Activated gamma-delta T cell (primary cell): ENCODE results near the gene ST3GAL3.
"Not testable (repeated sequence)": the region's sequence is repeated elsewhere in the genome, so short reads cannot be mapped to it uniquely, and the experiment has no call there.

ENCODE experiments used
- DNase-seq: peaks from one replicate; lab custom pipeline; 2025; lab: John Stamatoyannopoulos, UW

The ST3GAL3 gene

DNA sequence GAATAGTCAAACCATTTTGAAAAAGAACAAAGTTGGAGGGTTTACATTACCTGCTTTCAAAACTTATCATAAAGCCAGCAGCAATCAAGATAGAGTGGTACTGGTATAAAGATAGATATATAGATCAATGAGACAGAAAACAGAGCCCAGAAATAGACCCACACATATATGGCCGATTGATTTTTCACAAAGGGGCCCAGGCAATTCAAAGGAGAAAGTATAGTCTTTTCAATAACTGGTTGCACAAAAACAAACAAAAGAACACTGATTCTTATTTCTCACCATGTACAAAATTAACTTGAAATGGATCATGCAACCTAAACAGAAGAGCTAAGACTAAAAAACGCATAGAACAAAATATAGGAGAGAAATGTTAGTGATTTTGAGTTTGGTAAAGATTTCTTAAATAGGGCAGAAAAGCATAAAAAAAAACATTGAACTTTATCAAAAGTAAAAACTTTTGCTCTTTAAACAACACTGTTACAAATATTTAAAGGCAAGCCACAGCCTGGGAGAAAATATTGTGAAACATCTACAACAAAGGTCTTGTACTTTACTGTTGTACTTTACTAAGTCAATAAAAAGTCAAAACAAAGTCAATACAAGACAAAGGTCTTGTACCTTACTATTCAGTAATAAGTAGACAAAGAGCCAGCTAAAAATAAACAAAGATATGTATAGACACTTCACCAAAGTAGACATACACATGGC, 50.2 kb downstream of the ST3GAL3 start:
- no peak for DNase-seq

DNA sequence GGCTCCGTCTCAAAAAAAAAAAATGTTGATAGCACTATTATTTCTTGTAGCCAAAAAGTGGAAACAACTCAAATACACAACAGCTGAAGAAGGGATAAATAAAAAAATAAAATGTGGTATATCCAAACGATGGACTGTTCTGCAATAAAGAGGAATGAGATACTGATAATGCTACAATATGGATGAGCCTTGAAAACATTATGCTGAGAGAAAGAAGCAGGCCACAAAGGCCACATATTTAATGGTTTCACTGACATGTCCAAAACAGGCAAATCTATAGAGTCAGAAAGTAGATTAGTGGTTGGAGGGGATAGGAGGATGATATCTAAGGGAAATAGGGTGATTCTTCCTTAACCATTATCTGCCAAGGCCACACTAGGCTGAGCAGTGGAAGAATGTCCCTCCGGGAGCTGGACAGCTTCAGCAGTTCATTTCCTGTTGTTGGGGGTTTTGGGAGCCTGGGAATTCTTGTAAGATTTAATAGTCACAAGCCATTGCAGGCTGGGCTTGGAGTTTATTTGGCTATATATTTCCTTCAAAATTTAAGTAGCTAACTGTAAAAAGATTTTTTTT, 53.5 kb downstream of the ST3GAL3 start:
- no peak for DNase-seq

DNA sequence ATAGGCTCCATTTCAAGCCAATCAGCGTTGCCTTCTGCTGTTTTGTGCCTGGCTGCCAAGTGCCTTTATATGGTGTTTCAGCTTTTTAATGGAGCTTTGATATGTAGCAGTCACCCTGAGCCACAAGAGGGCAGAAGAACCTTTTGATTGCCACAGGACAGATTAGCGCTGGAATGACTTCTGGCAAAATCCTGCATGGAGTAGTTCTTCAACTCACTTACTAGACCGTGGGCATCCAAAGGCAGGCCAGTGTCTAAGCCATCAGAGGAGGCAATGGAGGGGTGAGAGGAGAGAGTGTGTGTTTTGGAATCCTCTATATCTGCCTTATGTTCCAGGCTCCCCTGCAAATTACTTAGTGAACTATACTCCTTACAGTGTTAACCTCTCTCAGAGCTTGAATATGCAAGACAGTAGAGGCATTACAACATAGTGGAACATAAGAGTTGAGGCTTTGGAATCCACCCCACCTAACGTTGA, 56.2 kb downstream of the ST3GAL3 start:
- DNase-seq: no peak

DNA sequence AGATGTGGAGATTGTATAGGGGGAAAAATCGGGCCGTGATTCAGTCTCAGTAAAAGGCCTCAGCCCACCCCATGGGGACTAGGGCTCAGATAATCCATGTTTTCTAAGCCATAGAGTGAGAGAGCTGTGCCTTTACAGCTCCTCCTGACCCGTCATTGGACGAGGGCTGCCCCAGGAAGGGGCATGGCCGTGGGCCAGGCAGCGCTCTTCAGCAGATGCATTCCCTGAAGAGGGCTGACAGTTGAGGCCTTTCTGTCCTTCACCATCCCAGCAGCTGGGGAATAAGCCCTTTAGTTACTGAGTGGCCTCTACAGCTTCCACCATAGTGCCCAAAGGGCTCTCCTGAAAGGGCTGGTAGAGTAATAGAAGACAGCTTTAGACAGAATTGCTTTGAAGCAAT, 57.2 kb downstream of the ST3GAL3 start:
- no peak for DNase-seq

DNA sequence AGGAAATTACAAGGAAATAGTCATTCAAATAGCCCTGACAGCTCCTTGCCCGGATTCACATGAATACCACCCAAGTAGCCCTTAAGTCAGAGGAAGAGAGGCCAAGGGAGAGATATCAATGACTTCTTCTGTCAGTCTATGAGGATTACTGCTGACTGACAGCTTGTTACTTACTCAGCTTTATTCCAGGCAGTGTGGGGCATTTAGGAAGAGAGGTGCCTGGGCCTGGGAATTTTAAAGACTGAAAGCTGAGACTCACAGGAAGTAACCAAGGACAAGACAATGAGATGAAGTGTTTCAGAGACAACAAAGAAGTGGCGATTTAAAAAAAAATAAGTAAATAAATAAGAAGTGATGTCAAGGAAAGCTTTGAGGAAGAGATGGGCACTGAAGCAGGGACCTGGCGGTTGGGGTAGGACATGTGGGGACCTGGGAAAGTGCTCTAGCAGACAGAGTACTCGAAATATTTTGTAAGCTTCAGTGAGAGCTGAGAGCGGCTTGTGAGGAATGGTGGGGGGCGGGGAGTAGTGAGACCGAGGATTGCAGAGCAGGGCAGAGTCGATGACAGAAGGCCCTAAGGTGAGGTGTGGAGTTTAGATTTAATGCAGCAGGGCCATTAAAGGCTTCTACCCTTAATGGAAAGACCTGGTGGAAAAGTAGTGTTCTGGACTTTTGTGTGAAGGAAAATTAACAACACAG, 58.9 kb downstream of the ST3GAL3 start:
- DNase-seq: no peak

DNA sequence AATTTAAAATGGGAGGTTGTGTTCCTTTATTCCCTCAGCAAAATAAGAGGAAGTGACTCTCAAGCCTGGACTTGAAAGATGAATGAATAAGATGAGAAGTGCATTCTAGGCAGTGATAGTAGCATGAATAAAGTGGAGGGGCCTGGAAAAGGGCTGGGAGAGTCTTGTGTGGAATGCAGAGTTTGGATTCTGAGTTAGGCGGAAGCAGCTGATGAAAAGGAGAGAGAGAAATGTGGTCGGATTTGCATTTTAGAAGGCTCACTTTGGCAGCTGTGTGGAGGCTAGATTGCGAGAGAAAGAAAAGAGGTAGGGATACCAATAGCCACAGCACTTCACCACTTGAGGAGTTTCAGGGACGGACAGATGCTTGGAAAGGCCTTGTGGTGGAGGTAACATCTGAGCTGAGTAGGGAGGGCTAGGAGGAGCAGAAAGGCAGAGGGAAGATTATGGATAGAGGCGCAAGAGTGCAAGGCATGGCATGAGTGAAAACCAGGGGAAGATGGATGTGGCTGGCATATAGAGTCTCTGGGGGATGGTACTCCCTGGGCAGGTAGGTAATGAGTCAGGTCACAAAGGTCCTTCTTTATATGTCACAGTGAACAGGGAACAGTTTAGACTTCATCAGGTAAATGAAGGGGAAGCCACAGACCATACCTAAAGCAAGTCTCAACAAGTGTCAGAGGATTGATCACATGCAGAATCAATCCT, 59.6 kb downstream of the ST3GAL3 start:
- DNase-seq: no peak

DNA sequence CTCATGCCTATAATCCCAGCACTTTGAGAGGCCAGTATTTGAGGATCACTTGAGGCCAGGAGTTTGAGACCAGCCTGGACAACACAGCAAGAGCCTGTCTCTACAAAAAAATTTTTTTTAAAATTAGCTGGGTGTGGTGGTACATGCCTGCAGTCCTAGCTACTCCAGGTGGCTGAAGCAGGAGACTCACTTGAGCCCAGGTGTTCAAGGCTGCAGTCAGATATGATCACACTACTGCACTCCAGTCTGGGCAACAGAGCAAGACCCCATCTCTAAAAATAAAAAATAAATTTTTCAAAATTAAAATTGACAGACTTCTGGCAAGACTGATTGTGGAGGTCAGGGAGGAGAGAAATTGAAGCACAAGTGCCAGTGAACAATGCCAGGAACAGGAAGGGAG, 60.8 kb downstream of the ST3GAL3 start:
- DNase-seq: no peak

DNA sequence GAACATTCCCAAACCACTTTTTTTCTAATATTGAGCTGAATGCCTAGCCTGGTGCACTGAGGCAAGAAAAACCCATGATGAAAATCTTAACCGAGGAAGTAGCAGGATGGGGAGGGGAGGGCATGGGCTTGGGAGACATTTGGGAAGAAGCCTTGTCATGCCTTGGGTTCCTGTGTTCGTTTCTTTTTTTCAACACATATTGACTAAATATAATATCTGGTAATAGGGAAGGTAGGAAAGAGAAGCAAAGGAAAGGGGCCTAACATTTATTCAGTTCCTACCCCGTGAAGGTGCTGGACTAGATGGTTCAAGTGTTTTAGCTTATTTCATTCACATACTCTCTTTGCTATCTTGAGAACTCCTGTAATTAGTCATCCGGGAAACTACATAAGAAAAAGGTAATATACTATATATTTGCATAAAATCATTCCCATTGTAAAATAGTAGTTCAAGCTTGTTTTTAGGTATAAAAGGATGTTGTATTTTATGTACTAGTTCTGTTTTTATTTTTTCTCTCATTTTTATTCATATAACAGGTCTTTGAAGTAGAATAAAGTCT, 62.1 kb downstream of the ST3GAL3 start:
- DNase-seq: no peak

DNA sequence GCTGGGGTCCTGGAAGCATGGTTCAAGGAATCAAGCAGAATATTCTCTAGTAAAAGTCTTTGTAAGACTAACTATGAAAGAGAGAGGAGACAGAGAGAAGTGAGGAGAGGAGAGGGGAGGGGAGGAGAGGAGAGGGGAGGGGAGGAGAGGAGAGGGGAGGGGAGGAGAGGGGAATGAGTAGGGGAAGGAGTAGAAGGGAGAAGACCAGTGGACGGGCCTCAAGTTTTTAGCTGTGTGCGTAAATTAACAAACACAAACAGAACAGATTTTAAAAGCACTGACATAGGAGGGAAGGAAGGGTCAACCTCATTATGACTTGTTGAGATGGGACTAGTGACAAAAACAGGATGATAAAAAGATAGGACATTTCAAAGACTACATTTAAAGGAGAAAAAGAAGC, 62.8 kb downstream of the ST3GAL3 start:
- no peak for DNase-seq

DNA sequence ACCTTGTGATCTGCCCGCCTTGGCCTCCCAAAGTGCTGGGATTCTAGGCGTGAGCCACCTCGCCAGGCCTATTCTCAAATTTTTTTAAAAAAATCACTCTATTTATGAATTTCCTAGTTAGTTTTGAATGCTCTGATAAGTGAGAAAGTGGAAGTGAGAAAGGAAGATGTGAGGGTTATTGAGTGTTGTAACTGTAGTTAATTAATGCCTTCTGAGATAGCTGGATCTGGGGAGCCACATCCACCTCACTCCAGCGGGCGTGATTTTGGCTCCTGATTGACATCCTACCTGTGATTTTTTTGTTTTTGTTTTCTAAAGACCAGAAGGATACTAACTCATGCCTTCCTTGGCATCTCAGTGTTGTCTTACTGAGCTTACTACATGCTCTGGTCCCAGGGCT, 65.6 kb downstream of the ST3GAL3 start:
- no peak for DNase-seq

DNA sequence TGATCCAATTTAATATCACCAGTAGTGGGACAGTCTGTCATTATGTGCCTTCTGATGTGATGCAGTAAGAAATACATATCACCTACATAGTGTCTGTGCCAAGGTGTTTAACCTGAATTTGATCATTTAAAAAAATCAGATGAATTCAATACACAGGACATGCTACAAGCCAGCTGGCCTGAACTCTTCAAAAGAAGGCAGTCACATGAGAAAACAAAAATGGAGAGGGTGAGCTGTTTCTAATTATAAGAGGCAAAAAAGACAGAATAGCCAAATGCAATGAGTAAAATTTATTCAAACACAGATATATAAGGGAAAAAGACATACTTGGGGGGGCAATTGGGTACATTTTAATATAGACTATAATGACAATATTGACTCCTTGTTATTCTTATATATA, 66.5 kb downstream of the ST3GAL3 start:
- DNase-seq: no peak

DNA sequence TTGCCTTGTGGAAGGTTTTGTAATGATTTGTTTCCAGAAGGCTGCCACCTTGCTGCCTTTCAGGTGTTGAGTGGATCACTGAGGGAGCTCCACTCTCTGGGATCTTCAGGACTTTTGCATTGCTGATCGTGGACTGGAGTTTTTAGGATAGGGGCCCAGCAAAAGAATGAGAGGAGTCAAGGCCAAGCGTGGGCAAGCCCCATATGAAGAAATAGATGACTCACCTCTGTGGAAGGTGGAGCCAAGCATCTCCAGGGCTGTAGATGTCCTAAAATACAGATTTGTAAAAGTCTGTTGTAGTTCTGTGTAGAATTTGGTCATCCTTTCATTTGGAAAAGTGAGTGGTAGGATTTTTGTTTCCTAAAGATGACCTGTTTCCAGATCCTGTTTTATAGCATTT, 67.0 kb downstream of the ST3GAL3 start:
- no peak for DNase-seq

DNA sequence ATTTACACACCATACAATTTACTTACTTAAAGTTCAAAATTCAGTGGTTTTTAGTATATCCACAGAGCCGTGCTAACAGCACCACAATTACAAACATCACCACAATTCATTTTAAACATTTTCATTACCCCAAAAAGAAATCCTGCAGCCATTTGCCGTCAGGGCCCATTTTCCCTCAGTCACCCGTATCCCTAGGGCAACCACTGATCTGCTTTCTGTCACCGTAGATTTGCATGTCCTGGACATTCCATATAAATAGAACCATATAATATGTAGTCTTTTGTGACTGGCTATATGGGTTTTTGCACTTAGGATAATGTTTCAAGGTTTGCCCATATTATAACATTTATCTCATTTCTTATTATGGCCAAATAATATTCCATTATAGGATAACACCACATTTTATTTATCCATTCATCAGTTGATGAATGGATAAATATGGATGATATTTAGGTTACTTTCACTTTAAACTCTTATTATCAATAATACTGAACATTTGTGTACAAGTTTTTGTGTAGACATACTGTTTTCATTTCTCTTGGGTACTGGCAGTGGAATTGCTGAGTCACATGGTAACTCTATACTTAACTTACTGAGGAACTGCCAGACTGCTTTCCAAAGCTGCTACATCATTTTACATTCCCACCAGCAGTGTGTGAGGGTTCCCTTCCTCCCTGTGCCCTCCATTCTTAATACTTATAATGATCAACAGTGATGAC, 68.9 kb downstream of the ST3GAL3 start:
- DNase-seq: no peak

DNA sequence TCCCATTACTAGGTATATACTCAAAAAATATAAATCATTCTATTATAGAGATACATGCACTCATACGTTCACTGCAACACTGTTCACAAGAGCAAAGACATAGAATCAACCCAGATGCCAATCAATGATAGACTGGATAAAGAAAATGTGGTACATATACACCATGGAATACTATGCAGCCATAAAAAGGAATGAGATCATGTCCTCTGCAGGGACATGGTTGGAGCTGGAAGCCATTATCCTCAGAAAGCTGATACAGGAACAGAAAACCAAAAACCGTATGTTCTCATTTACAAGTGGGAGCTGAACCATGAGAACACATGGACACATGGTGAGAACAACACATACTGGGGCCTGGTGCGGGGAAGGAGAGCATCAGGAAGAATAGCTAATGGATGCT, 70.6 kb downstream of the ST3GAL3 start:
- DNase-seq: not testable (repeated sequence)

DNA sequence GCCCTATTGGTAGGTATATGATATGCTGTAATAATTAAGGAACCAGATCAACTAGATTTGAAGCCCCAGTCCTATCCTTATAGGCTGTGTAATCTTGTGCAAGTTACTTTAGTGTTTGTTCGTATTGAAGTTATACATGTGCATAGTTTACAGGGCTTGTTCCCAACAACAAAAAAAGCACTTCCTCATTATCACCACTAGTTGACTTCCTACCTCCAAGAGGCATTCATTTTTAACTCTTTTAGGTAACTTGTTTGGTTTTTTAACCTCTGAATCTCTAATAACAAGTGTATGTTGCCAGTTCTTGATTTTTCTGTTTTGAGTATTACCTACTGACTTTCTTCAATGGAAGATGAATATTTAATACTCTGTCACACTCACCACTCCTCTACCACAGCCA, 71.9 kb downstream of the ST3GAL3 start:
- DNase-seq: no peak

DNA sequence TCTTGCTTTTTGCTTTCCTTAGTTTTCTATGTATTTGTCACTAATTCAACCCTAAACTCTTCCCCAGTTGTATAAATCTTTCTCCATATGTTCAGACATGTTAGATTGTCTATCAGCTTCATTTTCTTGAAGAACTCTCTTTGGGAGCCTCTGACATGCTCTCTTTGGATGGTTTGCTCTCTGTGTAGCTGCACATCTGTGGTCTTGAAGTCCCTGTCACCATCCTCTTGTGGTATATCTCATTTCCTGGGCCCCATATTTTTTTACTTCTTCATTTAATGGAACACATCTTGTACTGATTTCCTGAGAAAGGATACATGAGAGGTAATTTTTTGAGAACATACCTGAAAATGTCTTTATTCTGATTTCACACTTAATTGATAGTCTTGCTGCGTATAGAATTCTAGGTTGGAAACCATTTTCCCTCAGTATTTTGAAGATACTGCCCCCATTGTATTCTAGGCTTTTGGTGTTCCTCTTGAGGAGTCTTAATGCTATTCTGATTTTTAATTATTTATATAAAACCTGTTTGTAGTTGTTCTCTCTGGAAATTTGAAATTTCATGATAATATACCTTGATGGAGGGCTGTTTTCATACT, 72.6 kb downstream of the ST3GAL3 start:
- no peak for DNase-seq

DNA sequence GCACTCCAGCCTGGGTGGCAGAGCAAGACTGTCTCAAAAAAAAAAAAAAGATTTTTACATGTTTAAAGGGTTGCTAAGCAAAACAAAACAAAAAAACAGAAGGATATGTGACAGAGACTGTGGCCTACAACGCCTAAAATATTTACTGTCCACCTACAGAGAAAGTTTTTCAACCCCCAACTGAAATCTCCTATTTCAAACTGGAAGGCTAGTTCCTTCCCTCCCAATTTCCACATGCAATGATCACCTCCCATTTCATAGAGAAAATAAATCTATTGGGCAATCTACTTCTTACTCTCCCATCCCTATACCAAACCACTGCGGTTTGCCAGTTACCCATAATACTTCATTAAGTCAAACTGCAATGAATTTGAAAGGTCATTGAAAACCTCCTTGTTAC, 74.2 kb downstream of the ST3GAL3 start:
- no peak for DNase-seq

DNA sequence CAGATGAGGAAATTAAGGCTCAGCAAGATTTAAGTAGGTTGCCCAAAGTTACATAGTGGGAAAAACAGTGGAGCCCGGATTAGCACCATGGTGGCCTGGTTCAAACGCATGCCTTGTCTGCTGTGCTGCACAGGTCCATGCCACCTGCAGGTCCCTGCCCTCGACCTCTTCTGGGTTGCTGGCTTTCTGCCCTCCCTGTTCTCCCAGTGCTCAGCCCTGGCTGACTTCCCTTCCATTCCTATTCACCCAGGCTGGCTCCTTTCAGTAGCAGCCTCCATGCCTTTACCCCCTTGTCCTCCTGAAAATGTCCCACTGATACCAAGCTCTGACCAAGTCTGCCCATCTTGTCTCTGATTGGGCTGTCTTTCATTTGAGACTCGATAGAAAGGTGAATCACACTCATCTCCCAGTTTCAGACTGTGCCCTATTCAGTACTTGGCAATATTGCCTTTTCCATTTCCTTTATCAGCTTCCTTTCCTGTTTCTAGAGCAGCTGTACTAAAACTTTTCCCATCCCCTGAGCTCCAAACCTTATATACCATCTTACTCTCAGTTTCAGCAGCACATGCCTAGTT, 75.8 kb downstream of the ST3GAL3 start:
- no peak for DNase-seq

DNA sequence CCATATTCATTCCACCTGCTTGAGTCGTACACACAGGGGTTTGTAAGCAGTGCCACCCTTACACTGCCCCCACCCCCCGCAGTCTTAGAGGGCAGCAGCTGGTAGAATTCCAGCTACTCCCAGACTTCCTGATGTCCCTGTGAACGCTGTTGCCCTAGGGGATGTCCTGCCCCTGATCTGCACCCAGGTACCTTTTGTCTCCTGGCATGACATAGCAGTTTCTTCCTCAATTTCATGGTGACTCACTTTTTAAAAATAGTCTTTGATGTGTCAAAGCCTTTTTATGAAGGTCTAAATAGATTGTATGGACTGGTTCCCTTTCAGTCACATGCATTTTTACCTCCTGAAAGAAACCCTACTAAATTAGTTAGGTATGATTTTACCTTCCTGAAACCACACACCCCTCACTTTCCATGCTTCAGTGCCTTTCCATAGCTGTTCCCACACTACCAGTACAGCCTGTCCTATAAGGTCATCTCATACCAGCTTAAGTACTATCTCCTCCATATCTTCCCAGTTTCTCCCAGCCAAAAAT, 76.4 kb downstream of the ST3GAL3 start:
- DNase-seq: no peak

DNA sequence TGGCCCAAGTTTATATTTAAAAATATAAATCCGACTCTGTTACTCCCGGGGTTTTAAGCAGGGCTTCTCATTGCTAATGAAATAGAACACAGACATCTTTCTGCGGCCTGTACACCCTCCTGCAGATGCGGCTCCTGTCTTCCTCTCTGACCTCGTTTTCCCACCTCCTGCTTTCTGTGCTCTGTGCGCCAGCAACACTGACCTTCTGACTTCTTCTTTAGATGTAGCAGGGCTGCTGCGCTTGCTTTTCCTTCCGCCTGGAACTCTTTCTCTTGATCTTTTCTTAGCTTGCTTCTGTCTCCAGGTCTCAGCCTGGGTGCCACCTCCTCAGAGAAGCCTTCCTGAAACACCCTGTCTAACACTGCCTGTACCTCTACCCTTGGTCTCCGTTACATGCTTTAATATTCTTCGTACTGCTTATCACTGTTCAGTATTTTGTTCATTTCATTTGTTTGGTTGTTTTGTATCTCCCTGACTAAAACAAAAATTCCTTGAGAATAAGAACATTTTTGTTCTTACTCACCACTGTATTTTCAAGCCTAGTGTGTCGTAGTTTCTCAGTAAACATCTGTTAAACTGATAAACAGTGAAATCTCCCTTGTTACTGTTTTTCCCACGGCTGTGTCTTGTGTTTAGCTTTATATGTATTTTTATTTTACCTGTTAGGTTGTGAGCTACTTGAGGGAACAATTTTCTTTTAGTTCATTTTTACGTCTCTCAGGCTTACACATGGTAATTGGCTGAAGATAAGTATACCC, 79.0 kb downstream of the ST3GAL3 start:
- no peak for DNase-seq
